Heart right ventricle (tissue), 16 donors: Measurements from ENCODE around the gene C9orf153. TPM values are rescaled to one million over a fixed set of nuclear protein-coding genes. Genes with fewer than 3 reads are reported as not detected.

Source experiments
- ATAC-seq, 8 donors: fragments of 200-7000 bp; cut with Tn5 transposase; one replicate each; pipeline ENCODE4 v1.9.1; 2020; ENCODE audit warnings: mild to moderate bottlenecking in 8 of 8, moderate library complexity in 8 of 8, moderate number of reproducible peaks in 1 of 8
- DNase-seq, 2 donors: peaks; one replicate each; pipeline ENCODE4 v3.0.0-alpha.2; 2020
- H3K27ac ChIP-seq, 10 donors: fragments of 200-600 bp; sonication (generic) in 2 of 10; one replicate each; pipeline versions ENCODE4 v1.5.0 to v1.8.0; 2020 to 2022; ENCODE audit warnings: mild to moderate bottlenecking in 3 of 10
- H3K27me3 ChIP-seq, 7 donors: fragments of 200-600 bp; one replicate each; pipeline ENCODE4 v1.8.0; 2021 to 2022; ENCODE audit warnings: mild to moderate bottlenecking in 2 of 7
- H3K36me3 ChIP-seq, 9 donors: fragments of 200-600 bp; sonication (generic) in 1 of 9; one replicate each; pipeline versions ENCODE4 v1.5.0 to v1.8.0; 2020 to 2022; ENCODE audit warnings: mild to moderate bottlenecking in 2 of 9
- H3K4me1 ChIP-seq, 9 donors: fragments of 200-600 bp; sonication (generic) in 1 of 9; one replicate each; pipeline versions ENCODE4 v1.5.0 to v1.8.0; 2020 to 2022; ENCODE audit warnings: mild to moderate bottlenecking in 4 of 9
- H3K4me3 ChIP-seq, 10 donors: fragments of 200-600 bp; sonication (generic) in 2 of 10; one replicate each; pipeline versions ENCODE4 v1.5.0 to v1.8.0; 2020 to 2022; ENCODE audit warnings: mild to moderate bottlenecking in 7 of 10, moderate library complexity in 2 of 10
- H3K9me3 ChIP-seq, 11 donors: fragments of 200-600 bp in 10 of 11; sonication (generic) in 2 of 11; one replicate each; pipeline versions ENCODE4 v1.5.0 to v1.8.0; 2013 to 2022; ENCODE audit warnings: mild to moderate bottlenecking in 2 of 11, control low read depth in 1 of 11, moderate library complexity in 1 of 11
- CTCF ChIP-seq, 9 donors: fragments of 200-600 bp; sonication (generic) in 2 of 9; IDR thresholded peaks; one replicate each; pipeline versions ENCODE4 v1.5.0 to v1.8.0; 2021 to 2022; ENCODE audit warnings: antibody characterized with exemption in 9 of 9, mild to moderate bottlenecking in 5 of 9, moderate library complexity in 1 of 9
- WGBS, 2 donors: extraction: QIAGEN DNeasy Blood & Tissue Kit; methylation state at CpG; one replicate each; pipeline ENCODE4 v1.1.7; 2013; ENCODE audit warnings: inconsistent platforms in 1 of 2; 5-methylcytosine and 5-hydroxymethylcytosine counted together
- intact Hi-C, 10 donors: fragments of 100-400 bp; cut with DNase I; formaldehyde crosslinking; loops; one replicate each; pipeline versions ENCODE4 v1.11.1 to v1.14.2; 2022
- long read RNA-seq, 3 donors: library from polyadenylated mRNA; unstranded; transcript quantifications; one replicate each; pipeline ENCODE4 v2.0.0, GENCODE V29; 2020 to 2021
- polyA plus RNA-seq, 2 donors: library from polyadenylated mRNA; stranded (reverse); fragments of 200-250 nt; gene quantifications; one replicate each; pipeline ENCODE4 v1.2.3, GENCODE V29; 2013
- total RNA-seq, 10 donors: library from RNA; stranded (reverse); fragmentation: NEBNext Ultra II Directional in 3 of 10; extraction: Animal tissue kit (Norgen Biotek cat#: 25700) in 3 of 10; gene quantifications; one replicate each; pipeline versions ENCODE4 v1.2.1 to v1.2.4, GENCODE V29; 2021 to 2023
- donor health status: Arrhythmogenic right ventricular cardiomyopathy.
- donor health status: ischemic (EF 13 %, LVEDD 7.1; RV severe dilation, severe dysfunction).
- donor health status: healthy with polysubstance abuse.
- donor health status: DM: no; HTN: yes; CAD: no.
- donor health status: DM: no; HTN: no; CAD: no.
- donor health status: ischemic (EF 25% LVEDD 6.9; RV normal size, moderate dysfunction).
- donor health status: ischemic (EF 25% LVEDD 5.7; RV mildly dilated, moderate dysfunction).
- donor health status: healthy.
- donor health status: DM: yes; HTN: yes; CAD: no.
- donor health status: Ischemic cardiomyopathy.
- donor health status: ischemic (EF 35%, LVEDD 5.7; RV mildly dilated, moderate dysfunction).
- donor health status: nonischemic (EF 11% LVEDD 7.7; RV severe dilation, severe dysfunction).
- donor health status: DM: yes; HTN: yes; CAD: no.
- donor health status: PGD.
- donor health status: ischemic (EF 29% LVEDD 5.4; RV normal size, mild dysfunction).
- donor health status: nonischemic (EF 23%, LVEDD 6.1; RV moderate dilation, normal function).

C9orf153 gene
- total RNA-seq: under 1 TPM in 8 of 10 donors, not detected in 2; 0.14 to 0.72 (median 0.34) TPM
- under 1 TPM; 0.06 to 0.44 TPM for polyA plus RNA-seq
- long read RNA-seq, donor 1: 0 reads
- long read RNA-seq, donor 2: 0 reads
- long read RNA-seq, donor 3: 0 reads

- no peak for TF ChIP-seq CTCF (IDR thresholded peaks at IDR 0.05)
- intact Hi-C loops: loop anchor here in 1 of 10 donors (10.0 kb wide), 1 partner anchor 65 kb away; no protein-coding TSS in a partner anchor
Observed at GRCh38 chr9:86259557-86259956, at the start of gene C9orf153. C9orf153 (minus strand) TSS chr9:86259657; CDS start chr9:86229603, 30,054 bp downstream.

GRCh38 chr9:86308687-86309086, 49.2 kb upstream of the C9orf153 start:
- no peaks in the 10 kb centered on the region for H3K27me3 ChIP-seq
- TF ChIP-seq CTCF (IDR thresholded peaks at IDR 0.05): no peak
- no peaks in the 10 kb centered on the region for H3K9me3 ChIP-seq
- H3K4me3 ChIP-seq: no peak overlapping the region
- WGBS, 2 donors: 57 to 61% methylated on average over 1 of the region's 1 CpG
- peaks cover 0 to 1% (median 0%) of the 10 kb centered on the region in 9 donors for H3K4me1 ChIP-seq
- peaks cover 0 to 90% (median 56%) of the 10 kb centered on the region in 9 donors for H3K36me3 ChIP-seq
- intact Hi-C loops: no loop called here
- ATAC-seq: no peak
- DNase-seq: no peak
- H3K27ac ChIP-seq: no peak overlapping the region

More at GRCh38 chr9:86259557-86259956, at the start of gene C9orf153:
- Histone ChIP-seq H3K4me1 (peaks cover 0 to 16% (median 0%) of the 10 kb centered on the region in 9 donors), H3K27me3 (no peaks in the 10 kb centered on the region), H3K9me3 (no peaks in the 10 kb centered on the region), H3K4me3 (no peak within 1 kb of the TSS), H3K27ac (no peak within 1 kb of the TSS), H3K36me3 (peaks cover 0 to 37% (median 5%) of the 10 kb centered on the region in 9 donors)
- no peak for DNase-seq
- ATAC-seq: no peak
- 76 to 84% methylated on average over 8 of the region's 8 CpGs for WGBS, 2 donors

- ATAC-seq (no peak), DNase-seq (no peak)
- H3K9me3 ChIP-seq: no peaks in the 10 kb centered on the region
- H3K27me3 ChIP-seq: no peaks in the 10 kb centered on the region
- WGBS, 2 donors: 62 to 63% methylated on average over 3 of the region's 3 CpGs
- TF ChIP-seq CTCF (IDR thresholded peaks at IDR 0.05): no peak
- no peak overlapping the region for H3K4me3 ChIP-seq
- H3K27ac ChIP-seq: no peak overlapping the region
- intact Hi-C loops: no loop called here
- H3K36me3 ChIP-seq: peaks cover 0 to 100% (median 81%) of the 10 kb centered on the region in 9 donors
- peaks cover 0 to 4% (median 0%) of the 10 kb centered on the region in 9 donors for H3K4me1 ChIP-seq
Observed at GRCh38 chr9:86304236-86304730, 44.8 kb upstream of the C9orf153 start.

GRCh38 chr9:86303316-86303975, 44.0 kb upstream of the C9orf153 start:
- no peaks in the 10 kb centered on the region for H3K27me3 ChIP-seq
- ATAC-seq: no peak
- no peak for TF ChIP-seq CTCF (IDR thresholded peaks at IDR 0.05)
- intact Hi-C loops: no loop called here
- 82 to 91% methylated on average over 4 of the region's 4 CpGs for WGBS, 2 donors
- no peaks in the 10 kb centered on the region for H3K9me3 ChIP-seq
- peaks cover 0 to 4% (median 0%) of the 10 kb centered on the region in 9 donors for H3K4me1 ChIP-seq
- H3K4me3 ChIP-seq: no peak overlapping the region
- peaks cover 0 to 100% (median 87%) of the 10 kb centered on the region in 9 donors for H3K36me3 ChIP-seq
- H3K27ac ChIP-seq: no peak overlapping the region
- DNase-seq: no peak
